Common myeloid progenitor, CD34-positive (primary cell): Measurements from ENCODE around the gene KLRG1.

Experiments
- CTCF ChIA-PET: fragments of 350-600 bp; sonication (Branson Sonifier 250); formaldehyde crosslinking; loops from one replicate; lab custom pipeline; 2021; ENCODE audit warnings: antibody characterized with exemption; lab: Charles Lee
- POLR2A ChIA-PET: fragments of 350-600 bp; sonication (Branson Sonifier 250); formaldehyde crosslinking; loops from one replicate; lab custom pipeline; 2021; ENCODE audit warnings: antibody characterized with exemption; lab: Charles Lee
- DNase-seq, 3 donors: peaks; one replicate each; pipeline versions ENCODE4 v3.0.0 to v3.0.0-alpha.2; 2013
- H3K27ac ChIP-seq, 2 experiments: 1 replicate in 1 of 2; 2 replicates in 1 of 2; pipeline ENCODE4 v1.7.0; 2013; ENCODE audit warnings: inconsistent platforms in 2 of 2, low read length in 2 of 2, mild to moderate bottlenecking in 2 of 2, low read depth in 1 of 2, moderate library complexity in 1 of 2; ENCODE audit not compliant: severe bottlenecking in 2 of 2, insufficient read depth in 1 of 2, poor library complexity in 1 of 2
- H3K27me3 ChIP-seq, 5 experiments: replicated peaks in 2 of 5; 1 replicate in 3 of 5; 2 replicates in 2 of 5; pipeline versions ENCODE4 v1.6.1 to v1.7.0; 2013; ENCODE audit warnings: low read length in 4 of 5, mild to moderate bottlenecking in 2 of 5, moderate library complexity in 2 of 5, inconsistent platforms in 1 of 5; ENCODE audit not compliant: insufficient read depth in 5 of 5, control insufficient read depth in 4 of 5
- H3K36me3 ChIP-seq, 4 experiments: 1 replicate in 2 of 4; 2 replicates in 2 of 4; pipeline versions ENCODE4 v1.6.1 to v1.7.0; 2013; ENCODE audit warnings: low read length in 3 of 4, control low read depth in 1 of 4, mild to moderate bottlenecking in 1 of 4; ENCODE audit not compliant: control insufficient read depth in 4 of 4, insufficient read depth in 4 of 4
- H3K4me1 ChIP-seq, 4 experiments: 1 replicate in 3 of 4; 2 replicates in 1 of 4; pipeline versions ENCODE4 v1.6.1 to v1.7.1; 2013; ENCODE audit warnings: low read length in 3 of 4, mild to moderate bottlenecking in 3 of 4, control low read depth in 1 of 4, inconsistent platforms in 1 of 4, moderate library complexity in 1 of 4; ENCODE audit not compliant: control insufficient read depth in 4 of 4, insufficient read depth in 4 of 4; ENCODE audit errors: control extremely low read depth in 1 of 4
- H3K4me3 ChIP-seq, 7 experiments: 1 replicate in 4 of 7; 2 replicates in 3 of 7; pipeline versions ENCODE4 v1.5.1 to v1.7.0; 2013; ENCODE audit warnings: mild to moderate bottlenecking in 7 of 7, low read length in 6 of 7, moderate library complexity in 6 of 7, inconsistent platforms in 2 of 7, low read depth in 2 of 7, control low read depth in 1 of 7; ENCODE audit not compliant: insufficient read depth in 4 of 7, control insufficient read depth in 1 of 7; ENCODE audit errors: extremely low read depth in 1 of 7
- H3K9me3 ChIP-seq, 5 experiments: 1 replicate in 4 of 5; 2 replicates in 1 of 5; pipeline versions ENCODE4 v1.6.1 to v1.7.1; 2013; ENCODE audit warnings: low read length in 4 of 5, mild to moderate bottlenecking in 2 of 5, inconsistent platforms in 1 of 5, low read depth in 1 of 5, moderate library complexity in 1 of 5; ENCODE audit not compliant: control insufficient read depth in 4 of 5, insufficient read depth in 2 of 5; ENCODE audit errors: control extremely low read depth in 1 of 5
- WGBS: methylation state at CpG from one replicate; pipeline ENCODE4 v1.1.5; 2013; ENCODE audit not compliant: insufficient coverage; 5-methylcytosine and 5-hydroxymethylcytosine counted together

The KLRG1 gene

GRCh38 chr12:8956772-8957171 lies 32.6 kb upstream of the KLRG1 start:
- WGBS: 96% methylated on average over 5 of the region's 7 CpGs
- H3K27ac ChIP-seq: no peak overlapping the region
- peaks cover 0 to 8% (median 1%) of the 10 kb centered on the region in 4 experiments for H3K4me1 ChIP-seq
- H3K9me3 ChIP-seq: peaks cover 0 to 20% (median 8%) of the 10 kb centered on the region in 5 experiments
- ChIA-PET CTCF (interaction anchor here (1.1 kb wide), 1 partner anchor 29 kb away, joined by 4 read pairs; no protein-coding TSS in a partner anchor), POLR2A (no interaction called here)
- no peaks in the 10 kb centered on the region for H3K27me3 ChIP-seq
- peaks cover 0 to 10% (median 6%) of the 10 kb centered on the region in 4 experiments for H3K36me3 ChIP-seq
- no peak for DNase-seq
- H3K4me3 ChIP-seq: no peak overlapping the region

GRCh38 chr12:8957561-8957960 lies 31.8 kb upstream of the KLRG1 start:
- CTCF ChIA-PET: no interaction called here
- H3K4me1 ChIP-seq: peaks cover 0 to 8% (median 1%) of the 10 kb centered on the region in 4 experiments
- POLR2A ChIA-PET: no interaction called here

GRCh38 chr12:8958066-8958465 lies 31.3 kb upstream of the KLRG1 start:
- Histone ChIP-seq H3K4me1 (peaks cover 0 to 8% (median 1%) of the 10 kb centered on the region in 4 experiments), H3K4me3 (no peak overlapping the region), H3K36me3 (peaks cover 0 to 10% (median 5%) of the 10 kb centered on the region in 4 experiments), H3K27me3 (no peaks in the 10 kb centered on the region), H3K27ac (no peak overlapping the region), H3K9me3 (peaks cover 0 to 19% (median 11%) of the 10 kb centered on the region in 5 experiments)
- CTCF ChIA-PET: interaction anchor here (1.1 kb wide), 1 partner anchor 91 kb away, joined by 3 read pairs; no protein-coding TSS in a partner anchor
- DNase-seq: no peak
- no CpG with 5 or more reads among the region's 2 CpGs for WGBS
- POLR2A ChIA-PET: interaction anchor here (0.7 kb wide), 1 partner anchor 84 kb away, joined by 3 read pairs; no protein-coding TSS in a partner anchor

More at GRCh38 chr12:8957561-8957960, 31.8 kb upstream of the KLRG1 start:
- H3K4me3 ChIP-seq: no peak overlapping the region
- H3K27me3 ChIP-seq: no peaks in the 10 kb centered on the region
- H3K9me3 ChIP-seq: peaks cover 0 to 20% (median 12%) of the 10 kb centered on the region in 5 experiments
- no peak for DNase-seq
- 93% methylated on average over 3 of the region's 4 CpGs for WGBS
- peaks cover 0 to 10% (median 6%) of the 10 kb centered on the region in 4 experiments for H3K36me3 ChIP-seq
- H3K27ac ChIP-seq: no peak overlapping the region

GRCh38 chr12:8960176-8960575 lies 29.2 kb upstream of the KLRG1 start:
- no peak for DNase-seq
- 100% methylated on average over 1 of the region's 2 CpGs for WGBS
- Histone ChIP-seq H3K27ac (no peak overlapping the region), H3K9me3 (peaks cover 0 to 11% (median 8%) of the 10 kb centered on the region in 5 experiments), H3K36me3 (peaks cover 0 to 6% (median 2%) of the 10 kb centered on the region in 4 experiments), H3K4me1 (peaks cover 0 to 8% (median 0%) of the 10 kb centered on the region in 4 experiments), H3K4me3 (no peak overlapping the region), H3K27me3 (no peaks in the 10 kb centered on the region)
- CTCF ChIA-PET: interaction anchor here (1.3 kb wide), 1 partner anchor 11 kb away, joined by 3 read pairs; no protein-coding TSS in a partner anchor
- POLR2A ChIA-PET: no interaction called here

GRCh38 chr12:8968761-8969160 lies 20.6 kb upstream of the KLRG1 start:
- Histone ChIP-seq H3K4me1 (no peaks in the 10 kb centered on the region), H3K4me3 (no peak overlapping the region), H3K9me3 (peaks cover 1 to 27% (median 11%) of the 10 kb centered on the region in 5 experiments), H3K27me3 (no peaks in the 10 kb centered on the region), H3K27ac (no peak overlapping the region), H3K36me3 (no peaks in the 10 kb centered on the region)
- ChIA-PET POLR2A (no interaction called here), CTCF (no interaction called here)
- DNase-seq: no peak

- Histone ChIP-seq H3K36me3 (no peaks in the 10 kb centered on the region), H3K4me3 (no peak overlapping the region), H3K27ac (no peak overlapping the region), H3K27me3 (no peaks in the 10 kb centered on the region), H3K9me3 (peaks cover 1 to 29% (median 11%) of the 10 kb centered on the region in 5 experiments), H3K4me1 (no peaks in the 10 kb centered on the region)
- POLR2A ChIA-PET: no interaction called here
- 67% methylated on average over 1 of the region's 2 CpGs for WGBS
- CTCF ChIA-PET: no interaction called here
- no peak for DNase-seq
Measured at GRCh38 chr12:8969861-8970411, 19.4 kb upstream of the KLRG1 start.

GRCh38 chr12:8970432-8970831 lies 18.9 kb upstream of the KLRG1 start:
- H3K27ac ChIP-seq: no peak overlapping the region
- no peak for DNase-seq
- H3K27me3 ChIP-seq: no peaks in the 10 kb centered on the region
- ChIA-PET CTCF (no interaction called here), POLR2A (no interaction called here)
- H3K9me3 ChIP-seq: peaks cover 1 to 29% (median 11%) of the 10 kb centered on the region in 5 experiments
- no CpG with 5 or more reads among the region's 1 CpG for WGBS
- H3K36me3 ChIP-seq: no peaks in the 10 kb centered on the region
- no peaks in the 10 kb centered on the region for H3K4me1 ChIP-seq
- no peak overlapping the region for H3K4me3 ChIP-seq
